HG02885 (cell line): ENCODE results near the gene BDNF.
"Not testable (repeated sequence)": the region's sequence is repeated elsewhere in the genome, so short reads cannot be mapped to it uniquely, and the experiment has no call there.

Experiments
- ATAC-seq: cut with Tn5 transposase; IDR thresholded peaks from one replicate; pipeline ENCODE4 v1.9.1; 2021; ENCODE audit warnings: mild to moderate bottlenecking; ENCODE audit not compliant: unreplicated experiment, poor library complexity

BDNF gene

GRCh38 chr11:27700351-27701301, at the start of gene BDNF:
BDNF (minus strand) TSS chr11:27700455; CDS start chr11:27658564, 41,891 bp downstream.
- peak; percentile 37 for ATAC-seq

DNA sequence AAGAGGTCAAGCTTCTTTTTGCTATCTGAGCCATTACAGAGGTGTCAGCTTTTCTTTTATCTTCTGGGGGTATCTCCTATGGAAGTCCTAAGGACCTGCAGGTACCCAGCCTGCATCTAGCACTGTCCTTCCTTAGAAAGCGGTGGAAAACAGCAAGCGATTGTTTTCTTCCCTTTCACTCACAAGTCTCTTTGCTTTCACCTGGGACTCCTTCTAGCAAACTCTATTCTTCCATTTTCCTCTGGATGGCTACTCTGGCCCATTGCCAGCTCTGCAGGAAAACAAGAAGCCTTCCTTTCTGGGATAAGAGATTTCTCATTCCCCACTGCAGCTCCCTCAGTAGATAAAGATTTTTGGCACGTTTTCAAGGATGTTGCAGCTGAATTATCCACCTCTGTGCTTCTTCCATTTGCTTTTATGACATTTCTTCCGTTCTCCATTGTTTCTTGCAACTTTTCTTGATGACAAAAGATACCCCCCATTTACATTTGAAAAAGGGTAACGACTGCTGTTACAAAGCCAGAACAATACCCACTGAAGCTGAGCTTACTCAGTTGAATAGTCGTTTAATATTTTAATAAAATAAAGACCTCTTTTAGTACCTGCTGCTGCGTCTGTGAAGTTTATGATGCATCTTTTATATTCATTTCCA, 40.2 kb upstream of the BDNF start:
- ATAC-seq: no peak

DNA sequence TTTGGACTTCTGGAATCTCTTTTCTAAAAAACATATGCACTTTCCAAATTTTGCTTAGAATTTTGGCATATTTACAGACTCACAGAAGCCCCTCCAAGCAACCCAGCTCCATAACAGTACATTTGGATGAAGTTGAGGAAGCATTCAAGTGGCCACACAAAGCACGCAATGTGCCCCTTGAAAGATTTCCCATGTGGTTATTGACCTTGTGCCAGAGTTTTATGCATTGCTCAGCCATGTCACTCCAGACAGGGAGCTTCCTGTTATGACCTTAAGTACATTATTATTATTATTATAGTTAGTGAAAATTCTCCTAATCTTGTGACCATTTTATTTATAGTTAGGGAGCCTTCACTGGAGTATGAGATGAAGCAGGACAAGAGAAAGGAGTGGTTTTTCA, 35.0 kb upstream of the BDNF start:
- ATAC-seq: no peak

DNA sequence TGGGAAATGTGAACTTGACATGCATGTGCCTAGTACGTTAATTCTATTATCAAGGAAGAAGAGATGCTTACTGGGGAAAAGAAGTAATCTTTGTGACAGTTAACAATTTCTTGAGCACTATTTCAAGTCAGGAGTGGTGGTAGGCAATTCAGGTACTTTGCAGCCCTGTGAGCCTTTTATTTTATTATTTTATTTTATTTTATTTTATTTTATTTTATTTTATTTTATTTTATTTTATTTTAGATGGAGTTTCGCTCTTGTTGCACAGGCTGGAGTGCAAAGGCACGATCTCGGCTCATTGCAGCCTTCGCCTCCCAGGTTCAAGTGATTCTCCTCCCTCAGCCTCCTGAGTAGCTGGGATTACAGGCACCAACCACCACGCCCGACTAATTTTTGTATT, 31.5 kb upstream of the BDNF start:
- ATAC-seq: not testable (repeated sequence)

DNA sequence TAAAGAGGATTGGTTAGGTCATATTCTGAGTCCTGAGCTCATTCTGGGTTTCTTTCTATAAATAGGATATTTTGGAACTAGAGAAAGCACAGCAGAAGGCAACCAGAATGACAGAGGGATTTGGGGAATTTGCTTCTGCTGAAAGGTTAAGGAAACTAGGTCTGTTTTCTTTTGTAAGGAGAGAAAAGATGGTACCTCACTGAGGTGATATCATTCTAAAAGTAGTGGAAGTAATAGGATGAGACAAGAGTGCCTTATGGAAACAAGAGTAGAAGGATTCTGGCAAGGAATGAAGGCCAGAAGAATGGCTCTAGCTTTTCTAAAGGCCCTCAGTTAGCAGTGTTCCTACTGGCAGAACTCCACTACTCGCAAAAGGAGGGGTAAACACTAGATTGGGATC, 26.7 kb upstream of the BDNF start:
- ATAC-seq: no peak

DNA sequence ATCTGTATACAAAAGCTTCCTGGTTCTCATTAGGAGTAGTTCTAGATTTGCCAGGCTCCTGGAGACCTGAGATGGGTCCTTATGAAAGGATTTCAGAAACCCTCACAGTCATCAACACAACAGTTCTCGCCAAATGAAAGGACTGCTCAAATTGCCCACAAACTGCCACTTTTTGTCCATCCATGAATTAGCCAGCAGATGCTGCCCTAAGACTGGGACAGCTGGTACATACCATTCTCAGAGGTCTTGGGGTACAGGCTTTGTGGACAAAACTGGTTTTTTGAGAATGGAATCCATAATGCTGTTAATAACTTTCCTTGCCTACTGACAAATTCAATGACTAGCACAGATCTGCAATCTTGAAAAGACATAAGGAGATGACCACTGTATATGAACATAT, 23.4 kb upstream of the BDNF start:
- ATAC-seq: no peak

GRCh38 chr11:27722953-27723344, 22.7 kb upstream of the BDNF start:
- ATAC-seq: no peak

GRCh38 chr11:27722117-27722952, 22.1 kb upstream of the BDNF start:
- peak; percentile 54 for ATAC-seq

DNA sequence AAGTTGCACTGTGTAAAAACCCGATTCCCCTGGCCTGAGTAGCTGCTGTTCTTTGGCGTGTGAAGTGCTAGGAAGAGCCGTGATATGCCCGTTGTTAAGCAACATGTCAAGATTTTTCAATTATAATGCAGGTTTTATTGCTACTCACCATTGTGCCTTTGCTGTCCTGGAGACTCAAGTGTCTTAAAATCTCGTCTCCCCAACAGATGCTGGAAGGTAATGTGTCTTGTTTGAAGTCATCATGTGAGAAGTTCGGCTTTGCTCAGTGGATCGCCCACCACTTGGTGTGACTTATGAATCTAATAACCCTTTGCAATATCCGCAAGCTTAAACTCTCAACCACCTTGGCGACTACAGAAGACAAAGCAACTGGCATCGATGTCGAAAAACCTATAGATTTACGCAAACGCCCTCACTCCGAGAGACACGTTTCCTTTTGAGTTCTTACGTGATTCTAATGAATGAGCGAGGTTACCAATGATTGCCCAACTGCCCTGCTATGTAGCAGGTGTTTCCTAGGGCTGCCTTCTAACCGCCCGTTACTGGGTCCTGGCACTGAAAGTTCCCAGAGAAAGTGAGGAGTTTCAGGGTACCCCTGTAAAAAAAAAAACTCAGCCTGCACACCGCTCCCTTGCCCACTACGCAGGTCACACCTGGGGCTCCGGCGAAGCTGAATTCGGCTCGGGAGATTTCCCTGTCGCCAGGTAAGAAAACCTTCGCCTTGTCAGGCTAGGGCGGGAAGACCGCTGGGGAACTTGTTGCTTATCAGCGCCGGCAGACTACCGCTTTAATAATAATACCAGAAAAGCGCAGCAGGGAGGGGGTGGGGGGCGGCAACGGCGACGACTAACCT, 21.2 kb upstream of the BDNF start:
- no peak for ATAC-seq

DNA sequence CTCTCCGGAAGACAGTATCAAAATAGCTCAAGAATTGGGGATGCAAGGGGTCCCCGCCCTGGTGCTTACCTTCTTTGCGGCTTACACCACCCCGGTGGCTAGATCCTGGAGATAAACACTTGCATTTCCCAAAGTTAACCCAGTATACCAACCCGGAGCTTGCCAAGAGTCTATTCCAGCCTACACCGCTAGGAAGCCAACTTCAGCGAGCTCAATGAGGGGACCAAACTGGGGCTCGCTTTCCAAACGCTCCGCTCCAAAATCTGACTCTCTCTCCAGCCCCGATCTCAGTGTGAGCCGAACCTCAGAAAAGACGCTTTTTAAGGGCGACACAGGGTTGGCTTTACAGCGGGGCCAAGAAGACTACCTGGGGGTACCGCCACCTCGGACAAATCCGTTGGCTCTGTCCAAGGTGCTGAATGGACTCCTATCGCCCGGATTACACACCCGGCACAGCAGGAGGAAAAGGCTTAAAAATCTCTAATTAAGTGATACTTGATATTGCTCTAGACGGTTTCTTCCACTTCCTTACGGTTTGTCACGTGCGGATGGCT, 20.1 kb upstream of the BDNF start:
- no peak for ATAC-seq

DNA sequence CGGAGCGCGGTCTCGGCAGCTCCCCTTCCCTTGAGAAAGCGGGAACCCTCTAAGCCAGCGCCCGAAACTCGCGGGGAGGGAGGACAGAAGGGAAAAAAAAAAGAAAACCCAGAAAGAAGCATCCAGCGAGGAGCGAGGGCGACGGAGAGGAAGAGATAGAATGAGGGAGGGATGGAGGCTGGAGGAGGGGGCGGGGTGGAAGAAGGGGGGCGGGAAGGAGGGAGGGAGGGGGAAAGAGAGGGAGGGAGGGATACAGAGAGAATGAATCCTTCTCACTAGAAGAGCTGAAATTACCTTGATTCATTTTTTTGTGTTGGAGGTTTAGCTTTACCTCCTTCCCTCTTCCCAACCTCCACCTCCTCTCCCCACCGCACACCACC, 19.3 kb upstream of the BDNF start:
- no peak for ATAC-seq

- no peak for ATAC-seq
Observed at GRCh38 chr11:27718863-27719545, 18.7 kb upstream of the BDNF start.

DNA sequence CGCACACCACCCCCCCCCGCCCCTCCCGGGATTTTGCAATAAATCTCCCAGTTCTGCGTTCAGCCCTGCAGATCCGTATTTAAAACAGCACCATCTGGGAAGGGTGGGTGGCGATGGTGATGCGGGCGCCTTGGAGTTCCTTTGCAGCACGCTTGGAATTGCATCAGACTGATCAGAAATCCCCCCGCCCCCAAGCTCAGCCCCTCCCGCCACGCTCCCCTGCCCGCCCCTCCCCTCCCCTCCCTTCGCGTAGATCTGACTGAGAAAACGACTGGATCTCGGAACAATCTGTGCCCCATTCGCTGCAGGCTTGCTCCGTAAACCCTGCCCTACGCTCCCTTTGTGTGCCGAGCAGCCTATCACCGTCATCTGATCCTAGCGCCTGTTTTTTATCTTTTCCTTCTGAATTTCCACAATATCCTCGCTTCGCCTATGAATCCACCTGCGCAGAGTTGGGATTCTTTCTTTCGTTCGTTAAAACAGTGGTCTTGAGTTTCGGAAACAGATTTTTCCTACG, 18.1 kb upstream of the BDNF start:
- no peak for ATAC-seq

- ATAC-seq: no peak
Observed at GRCh38 chr11:27717801-27718229, 17.6 kb upstream of the BDNF start.

DNA sequence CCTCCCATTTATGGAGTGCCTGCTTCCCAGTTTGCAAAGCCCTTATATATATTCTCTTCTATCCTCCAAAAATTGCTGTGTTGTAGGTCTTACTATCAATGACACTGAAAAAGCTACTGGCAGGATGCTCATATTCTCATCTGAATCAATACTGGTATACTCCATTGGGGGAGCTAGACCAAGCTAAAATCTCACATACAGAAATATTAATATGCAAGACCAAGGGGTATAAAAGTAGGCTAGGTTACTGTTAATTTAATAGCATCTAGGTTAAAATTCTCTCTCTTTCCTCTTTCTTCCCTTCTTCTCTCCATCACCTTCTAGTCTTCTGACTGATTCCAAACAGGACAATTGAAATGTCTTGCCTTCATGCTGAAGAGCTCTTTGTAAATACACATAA, 17.1 kb upstream of the BDNF start:
- no peak for ATAC-seq

- no peak for ATAC-seq
Observed at GRCh38 chr11:27716835-27717234, 16.6 kb upstream of the BDNF start.

- no peak for ATAC-seq
Observed at GRCh38 chr11:27716216-27716615, 16.0 kb upstream of the BDNF start.

- ATAC-seq: no peak
Observed at GRCh38 chr11:27711725-27712124, 11.5 kb upstream of the BDNF start.

DNA sequence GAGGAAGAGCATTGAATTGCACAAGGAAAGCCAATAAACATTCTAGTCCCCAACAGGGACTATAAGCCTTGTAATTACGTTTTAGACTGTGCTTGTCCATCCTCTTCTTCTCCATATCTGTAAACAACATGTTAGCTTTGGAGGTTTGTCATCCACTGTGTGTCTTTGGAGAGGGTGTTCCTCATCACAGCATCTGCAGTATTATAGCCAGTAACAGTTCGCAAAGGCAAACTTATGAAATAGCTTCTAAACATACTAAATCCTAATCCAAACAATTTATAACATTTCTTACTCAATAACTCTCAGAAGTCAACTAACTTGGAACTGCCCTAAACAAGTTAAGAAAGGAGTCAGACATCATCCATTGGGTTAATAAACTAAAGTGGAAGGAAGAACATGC, 10.3 kb upstream of the BDNF start:
- no peak for ATAC-seq
